ENCODE results near the gene MFAP3L.

MFAP3L gene

DNA sequence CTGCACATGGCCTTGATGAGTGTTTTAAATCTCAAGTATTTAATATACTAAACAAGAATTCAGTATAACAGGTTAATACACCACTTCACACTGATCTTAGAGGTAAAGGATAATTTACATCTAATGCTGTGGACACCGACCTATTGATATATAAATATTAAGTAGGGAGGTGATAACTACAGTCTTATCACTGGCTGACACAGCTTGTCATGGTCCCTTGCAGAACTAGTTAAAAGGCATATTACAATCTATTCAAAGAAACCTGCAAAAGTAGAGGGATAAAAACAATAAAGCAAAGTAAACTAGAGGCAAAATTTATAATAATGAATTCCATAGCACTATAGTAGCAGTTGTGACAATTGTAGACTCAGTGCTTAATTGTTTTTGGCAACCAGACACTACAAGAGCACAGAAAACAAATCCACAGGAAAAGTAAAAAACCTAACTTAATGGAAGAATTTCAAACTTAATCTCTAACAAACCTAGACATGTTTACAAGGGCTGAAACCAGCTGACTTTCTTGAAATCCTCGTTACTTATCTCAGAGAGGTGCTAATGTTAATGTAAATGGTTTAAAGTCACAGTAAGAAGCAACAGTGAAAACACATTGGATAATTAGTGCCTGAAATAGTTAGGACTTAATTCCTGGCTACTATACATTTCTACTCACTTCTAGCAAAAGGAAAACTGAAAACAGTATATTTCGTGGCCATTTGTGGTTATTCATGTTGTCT is 25.0 kb downstream of the MFAP3L start:
- no peak overlapping the region for H3K4me3 ChIP-seq (ENCODE audit: low read length)
- no peaks in the 10 kb centered on the region for H3K36me3 ChIP-seq (ENCODE audit: control insufficient read depth, insufficient read depth, low read length)
- no peaks in the 10 kb centered on the region for H3K27me3 ChIP-seq (ENCODE audit: control insufficient read depth, insufficient read depth, low read length)
- no peaks in the 10 kb centered on the region for H3K4me1 ChIP-seq (ENCODE audit: control insufficient read depth, insufficient read depth, low read length)
- no peaks in the 10 kb centered on the region for H3K9me3 ChIP-seq (ENCODE audit: control insufficient read depth, low read length)
- H3K9ac ChIP-seq (ENCODE audit: low read length) = no peak overlapping the region

DNA sequence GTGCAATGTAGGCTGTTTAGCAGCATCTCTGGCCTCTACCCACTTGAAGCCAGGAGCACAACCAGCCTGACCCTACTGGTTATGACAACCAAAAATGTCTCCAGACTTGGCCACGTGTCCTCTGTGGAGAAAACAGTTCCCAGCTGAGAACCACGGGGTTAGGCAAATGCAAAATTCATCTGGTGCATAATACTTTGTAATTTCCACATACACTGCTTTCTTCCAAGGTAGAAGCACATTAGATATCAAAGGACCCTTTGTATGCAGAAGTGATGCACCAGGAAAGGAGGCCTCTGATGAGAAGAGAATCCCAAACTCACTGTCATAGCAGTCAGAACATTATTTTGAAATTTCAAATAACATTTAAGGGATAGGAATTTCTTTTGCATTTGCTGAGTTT is 26.3 kb downstream of the MFAP3L start:
- Histone ChIP-seq H3K4me1 (ENCODE audit: control insufficient read depth, insufficient read depth, low read length) (no peaks in the 10 kb centered on the region), H3K27me3 (ENCODE audit: control insufficient read depth, insufficient read depth, low read length) (no peaks in the 10 kb centered on the region), H3K9ac (ENCODE audit: low read length) (no peak overlapping the region), H3K4me3 (ENCODE audit: low read length) (no peak overlapping the region), H3K36me3 (ENCODE audit: control insufficient read depth, insufficient read depth, low read length) (no peaks in the 10 kb centered on the region), H3K9me3 (ENCODE audit: control insufficient read depth, low read length) (no peaks in the 10 kb centered on the region)

DNA sequence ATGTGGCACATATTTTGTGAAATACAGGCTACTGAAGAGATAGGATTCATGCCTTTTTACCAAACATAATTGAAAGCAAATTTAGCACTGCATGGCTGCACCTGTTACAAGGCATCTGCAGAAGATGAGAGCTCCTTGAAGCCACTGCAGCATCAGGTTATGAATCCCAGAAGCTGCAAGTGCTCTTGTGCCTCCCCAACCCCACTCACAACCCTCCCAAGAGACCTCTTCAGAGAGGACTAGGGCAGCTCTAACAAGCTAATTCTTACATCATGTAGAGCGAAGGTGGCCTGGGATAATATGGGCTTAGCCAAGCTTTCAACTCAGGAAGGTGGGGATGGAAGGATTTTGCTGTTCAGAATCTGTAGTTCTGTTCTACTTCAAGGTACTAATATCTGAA is 27.2 kb downstream of the MFAP3L start:
- no peaks in the 10 kb centered on the region for H3K9me3 ChIP-seq (ENCODE audit: control insufficient read depth, low read length)
- no peak overlapping the region for H3K4me3 ChIP-seq (ENCODE audit: low read length)
- H3K9ac ChIP-seq (ENCODE audit: low read length) = no peak overlapping the region
- no peaks in the 10 kb centered on the region for H3K4me1 ChIP-seq (ENCODE audit: control insufficient read depth, insufficient read depth, low read length)
- H3K36me3 ChIP-seq (ENCODE audit: control insufficient read depth, insufficient read depth, low read length) = no peaks in the 10 kb centered on the region
- no peaks in the 10 kb centered on the region for H3K27me3 ChIP-seq (ENCODE audit: control insufficient read depth, insufficient read depth, low read length)

- Histone ChIP-seq H3K4me1 (ENCODE audit: control insufficient read depth, insufficient read depth, low read length) (no peaks in the 10 kb centered on the region), H3K4me3 (ENCODE audit: low read length) (no peak overlapping the region), H3K27me3 (ENCODE audit: control insufficient read depth, insufficient read depth, low read length) (no peaks in the 10 kb centered on the region), H3K9ac (ENCODE audit: low read length) (no peak overlapping the region), H3K36me3 (ENCODE audit: control insufficient read depth, insufficient read depth, low read length) (no peaks in the 10 kb centered on the region), H3K9me3 (ENCODE audit: control insufficient read depth, low read length) (no peaks in the 10 kb centered on the region)
Measured at GRCh38 chr4:169996379-169997240, 29.6 kb downstream of the MFAP3L start.

DNA sequence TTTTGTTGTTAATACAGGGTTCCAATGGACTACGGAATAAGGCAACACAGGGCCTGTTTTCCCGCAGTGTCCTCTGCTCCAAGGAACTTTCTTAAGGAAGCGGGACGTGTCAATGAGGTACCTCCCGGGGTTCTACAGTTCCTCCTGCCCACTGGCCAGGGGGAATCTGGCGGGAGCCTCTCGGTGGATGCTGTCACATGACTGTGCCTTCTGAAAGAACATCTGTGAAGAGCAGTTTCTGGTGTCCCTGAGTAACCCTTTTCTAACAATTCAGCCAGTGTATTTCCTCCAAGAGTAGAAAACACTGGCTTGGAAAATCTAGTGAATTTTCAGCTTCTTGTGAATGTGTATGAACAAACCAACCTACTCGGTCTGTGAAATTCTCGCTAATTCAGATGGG is 32.7 kb downstream of the MFAP3L start:
- H3K4me3 ChIP-seq (ENCODE audit: low read length) = no peak overlapping the region
- no peaks in the 10 kb centered on the region for H3K9me3 ChIP-seq (ENCODE audit: control insufficient read depth, low read length)
- H3K4me1 ChIP-seq (ENCODE audit: control insufficient read depth, insufficient read depth, low read length) = no peaks in the 10 kb centered on the region
- H3K9ac ChIP-seq (ENCODE audit: low read length) = no peak overlapping the region
- no peaks in the 10 kb centered on the region for H3K27me3 ChIP-seq (ENCODE audit: control insufficient read depth, insufficient read depth, low read length)
- H3K36me3 ChIP-seq (ENCODE audit: control insufficient read depth, insufficient read depth, low read length) = no peaks in the 10 kb centered on the region

GRCh38 chr4:169988252-169988651 is 37.9 kb downstream of the MFAP3L start:
- H3K4me1 ChIP-seq (ENCODE audit: control insufficient read depth, insufficient read depth, low read length) = no peaks in the 10 kb centered on the region
- no peak overlapping the region for H3K9ac ChIP-seq (ENCODE audit: low read length)
- H3K4me3 ChIP-seq (ENCODE audit: low read length) = no peak overlapping the region
- no peaks in the 10 kb centered on the region for H3K36me3 ChIP-seq (ENCODE audit: control insufficient read depth, insufficient read depth, low read length)
- H3K9me3 ChIP-seq (ENCODE audit: control insufficient read depth, low read length) = no peaks in the 10 kb centered on the region
- no peaks in the 10 kb centered on the region for H3K27me3 ChIP-seq (ENCODE audit: control insufficient read depth, insufficient read depth, low read length)

DNA sequence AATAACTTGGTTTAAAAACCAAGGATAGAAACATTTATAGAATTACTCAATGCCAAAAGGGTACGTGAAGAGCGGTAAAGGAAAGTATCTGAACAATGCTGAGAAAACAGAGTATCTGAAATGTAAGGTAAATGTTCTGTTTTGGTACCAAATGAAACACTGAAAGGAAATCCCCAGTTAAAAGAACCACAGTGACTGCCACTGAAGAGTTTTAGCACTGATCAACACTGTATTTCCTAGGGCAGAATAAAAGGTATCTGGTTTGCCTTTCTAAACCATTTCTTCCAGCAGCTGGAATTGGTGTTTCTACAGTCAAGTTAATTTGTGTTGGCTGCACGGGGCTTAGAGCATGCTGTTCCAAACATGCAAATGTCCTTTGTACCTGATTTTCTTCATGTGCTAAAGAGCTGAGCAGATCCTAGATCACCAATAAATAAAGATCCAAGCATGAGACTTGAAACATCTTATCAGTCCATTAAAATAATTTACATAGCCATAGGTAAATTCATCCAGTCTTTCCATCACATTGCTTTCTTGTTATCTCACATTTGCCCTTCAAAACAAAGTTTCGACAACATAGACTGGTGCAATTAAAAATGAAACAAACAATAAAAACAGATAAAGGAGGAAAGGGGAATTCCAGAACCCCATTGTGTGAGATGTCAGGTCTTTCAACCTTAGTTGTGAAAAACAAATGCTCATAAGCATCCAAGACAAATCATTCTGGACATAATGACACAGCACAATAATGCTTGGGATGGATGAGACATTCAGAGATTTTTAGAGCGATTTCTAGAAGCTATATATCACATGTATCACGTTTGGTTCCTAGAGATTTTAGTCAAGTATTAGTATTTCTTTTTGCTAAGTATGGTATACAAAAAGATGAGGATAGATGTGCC is 38.6 kb downstream of the MFAP3L start:
- Histone ChIP-seq H3K4me1 (ENCODE audit: control insufficient read depth, insufficient read depth, low read length) (no peaks in the 10 kb centered on the region), H3K9me3 (ENCODE audit: control insufficient read depth, low read length) (no peaks in the 10 kb centered on the region), H3K9ac (ENCODE audit: low read length) (no peak overlapping the region), H3K36me3 (ENCODE audit: control insufficient read depth, insufficient read depth, low read length) (no peaks in the 10 kb centered on the region), H3K4me3 (ENCODE audit: low read length) (no peak overlapping the region), H3K27me3 (ENCODE audit: control insufficient read depth, insufficient read depth, low read length) (no peaks in the 10 kb centered on the region)

GRCh38 chr4:169986369-169986768 is 39.8 kb downstream of the MFAP3L start:
- H3K9me3 ChIP-seq (ENCODE audit: control insufficient read depth, low read length) = no peaks in the 10 kb centered on the region
- no peaks in the 10 kb centered on the region for H3K27me3 ChIP-seq (ENCODE audit: control insufficient read depth, insufficient read depth, low read length)
- no peaks in the 10 kb centered on the region for H3K4me1 ChIP-seq (ENCODE audit: control insufficient read depth, insufficient read depth, low read length)
- no peaks in the 10 kb centered on the region for H3K36me3 ChIP-seq (ENCODE audit: control insufficient read depth, insufficient read depth, low read length)
- no peak overlapping the region for H3K4me3 ChIP-seq (ENCODE audit: low read length)
- no peak overlapping the region for H3K9ac ChIP-seq (ENCODE audit: low read length)

- no peaks in the 10 kb centered on the region for H3K27me3 ChIP-seq (ENCODE audit: control insufficient read depth, insufficient read depth, low read length)
- H3K4me3 ChIP-seq (ENCODE audit: low read length) = no peak overlapping the region
- no peak overlapping the region for H3K9ac ChIP-seq (ENCODE audit: low read length)
- H3K4me1 ChIP-seq (ENCODE audit: control insufficient read depth, insufficient read depth, low read length) = no peaks in the 10 kb centered on the region
- H3K36me3 ChIP-seq (ENCODE audit: control insufficient read depth, insufficient read depth, low read length) = no peaks in the 10 kb centered on the region
- no peaks in the 10 kb centered on the region for H3K9me3 ChIP-seq (ENCODE audit: control insufficient read depth, low read length)
Measured at GRCh38 chr4:169985881-169986280, 40.3 kb downstream of the MFAP3L start.

DNA sequence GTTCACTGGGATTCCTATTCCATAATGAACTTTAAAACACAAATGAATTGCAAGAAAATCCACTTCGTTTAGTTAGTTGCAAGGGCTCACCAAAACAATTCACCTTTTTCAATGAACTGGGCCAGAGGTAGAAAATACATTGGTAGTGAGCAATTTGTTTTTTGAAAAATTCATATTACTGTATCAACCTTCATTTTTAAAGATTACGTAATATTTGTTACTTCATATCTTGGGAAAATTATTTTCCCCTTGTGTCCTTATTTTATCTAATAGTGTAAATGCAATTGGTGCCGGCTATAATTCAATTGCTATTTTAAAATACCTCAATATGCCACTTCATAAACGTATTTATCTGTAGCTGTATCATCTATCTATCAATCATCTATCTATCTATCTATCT is 41.5 kb downstream of the MFAP3L start:
- Histone ChIP-seq H3K36me3 (ENCODE audit: control insufficient read depth, insufficient read depth, low read length) (no peaks in the 10 kb centered on the region), H3K4me3 (ENCODE audit: low read length) (no peak overlapping the region), H3K9me3 (ENCODE audit: control insufficient read depth, low read length) (no peaks in the 10 kb centered on the region), H3K9ac (ENCODE audit: low read length) (no peak overlapping the region), H3K27me3 (ENCODE audit: control insufficient read depth, insufficient read depth, low read length) (no peaks in the 10 kb centered on the region), H3K4me1 (ENCODE audit: control insufficient read depth, insufficient read depth, low read length) (no peaks in the 10 kb centered on the region)

- Histone ChIP-seq H3K27me3 (ENCODE audit: control insufficient read depth, insufficient read depth, low read length) (no peaks in the 10 kb centered on the region), H3K9me3 (ENCODE audit: control insufficient read depth, low read length) (no peaks in the 10 kb centered on the region), H3K9ac (ENCODE audit: low read length) (no peak overlapping the region), H3K4me1 (ENCODE audit: control insufficient read depth, insufficient read depth, low read length) (no peaks in the 10 kb centered on the region), H3K4me3 (ENCODE audit: low read length) (no peak overlapping the region), H3K36me3 (ENCODE audit: control insufficient read depth, insufficient read depth, low read length) (no peaks in the 10 kb centered on the region)
Measured at GRCh38 chr4:169984173-169984572, 42.0 kb downstream of the MFAP3L start.

DNA sequence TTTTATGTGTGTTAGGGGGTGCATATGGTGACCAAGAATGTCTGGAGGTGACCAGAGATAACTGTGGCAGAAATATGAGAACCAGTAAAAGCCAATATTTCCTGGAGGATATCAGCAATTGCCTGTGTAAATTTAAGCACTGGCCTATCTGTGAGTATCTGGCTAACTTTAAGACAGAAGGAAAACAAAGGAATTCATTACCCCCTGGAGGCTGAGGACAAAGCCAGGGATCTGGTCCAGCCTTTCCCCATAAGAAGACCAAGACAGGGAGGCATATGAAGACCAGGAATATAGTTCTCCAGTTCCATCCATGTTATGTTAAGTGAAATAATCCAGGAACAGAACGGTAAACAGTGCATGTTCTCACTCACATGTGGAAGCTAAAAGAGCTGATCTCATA is 49.2 kb downstream of the MFAP3L start:
- H3K27me3 ChIP-seq (ENCODE audit: control insufficient read depth, insufficient read depth, low read length) = no peaks in the 10 kb centered on the region
- H3K9ac ChIP-seq (ENCODE audit: low read length) = no peak overlapping the region
- no peak overlapping the region for H3K4me3 ChIP-seq (ENCODE audit: low read length)
- no peaks in the 10 kb centered on the region for H3K9me3 ChIP-seq (ENCODE audit: control insufficient read depth, low read length)
- H3K4me1 ChIP-seq (ENCODE audit: control insufficient read depth, insufficient read depth, low read length) = no peaks in the 10 kb centered on the region
- H3K36me3 ChIP-seq (ENCODE audit: control insufficient read depth, insufficient read depth, low read length) = no peaks in the 10 kb centered on the region
